IPS-18c (cell line): ENCODE results near the gene ST7.

Experiments used
- H3K4me3 ChIP-seq: 2 replicates; pipeline ENCODE4 v1.7.0; 2013; ENCODE audit warnings: low read depth, mild to moderate bottlenecking, low read length, moderate library complexity; ENCODE audit not compliant: insufficient read depth
- H3K9me3 ChIP-seq: one replicate; pipeline ENCODE4 v1.6.1; 2013; ENCODE audit warnings: mild to moderate bottlenecking, low read length, moderate library complexity; ENCODE audit not compliant: control insufficient read depth, insufficient read depth

The ST7 gene

DNA sequence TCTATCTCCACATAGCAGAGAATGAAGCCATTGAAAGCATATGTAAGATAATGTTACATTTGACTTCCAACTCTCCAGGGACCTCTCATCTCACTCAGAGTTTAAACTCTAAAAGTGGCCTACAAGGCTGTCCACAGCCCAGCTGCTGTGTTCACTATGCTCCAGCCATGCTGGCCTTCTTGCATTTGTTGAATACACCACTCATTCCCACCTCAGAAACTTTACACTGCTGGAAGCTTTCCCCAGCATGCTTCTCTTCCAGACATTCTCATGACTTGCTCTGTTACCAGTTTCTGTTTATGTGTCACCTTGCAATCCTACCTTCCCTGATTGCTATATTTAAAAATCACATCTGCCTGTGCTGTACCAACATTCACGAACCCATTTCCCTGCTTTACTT lies 202.4 kb downstream of the ST7 start:
- no peaks in the 10 kb centered on the region for H3K9me3 ChIP-seq
- H3K4me3 ChIP-seq, result no peak overlapping the region

DNA sequence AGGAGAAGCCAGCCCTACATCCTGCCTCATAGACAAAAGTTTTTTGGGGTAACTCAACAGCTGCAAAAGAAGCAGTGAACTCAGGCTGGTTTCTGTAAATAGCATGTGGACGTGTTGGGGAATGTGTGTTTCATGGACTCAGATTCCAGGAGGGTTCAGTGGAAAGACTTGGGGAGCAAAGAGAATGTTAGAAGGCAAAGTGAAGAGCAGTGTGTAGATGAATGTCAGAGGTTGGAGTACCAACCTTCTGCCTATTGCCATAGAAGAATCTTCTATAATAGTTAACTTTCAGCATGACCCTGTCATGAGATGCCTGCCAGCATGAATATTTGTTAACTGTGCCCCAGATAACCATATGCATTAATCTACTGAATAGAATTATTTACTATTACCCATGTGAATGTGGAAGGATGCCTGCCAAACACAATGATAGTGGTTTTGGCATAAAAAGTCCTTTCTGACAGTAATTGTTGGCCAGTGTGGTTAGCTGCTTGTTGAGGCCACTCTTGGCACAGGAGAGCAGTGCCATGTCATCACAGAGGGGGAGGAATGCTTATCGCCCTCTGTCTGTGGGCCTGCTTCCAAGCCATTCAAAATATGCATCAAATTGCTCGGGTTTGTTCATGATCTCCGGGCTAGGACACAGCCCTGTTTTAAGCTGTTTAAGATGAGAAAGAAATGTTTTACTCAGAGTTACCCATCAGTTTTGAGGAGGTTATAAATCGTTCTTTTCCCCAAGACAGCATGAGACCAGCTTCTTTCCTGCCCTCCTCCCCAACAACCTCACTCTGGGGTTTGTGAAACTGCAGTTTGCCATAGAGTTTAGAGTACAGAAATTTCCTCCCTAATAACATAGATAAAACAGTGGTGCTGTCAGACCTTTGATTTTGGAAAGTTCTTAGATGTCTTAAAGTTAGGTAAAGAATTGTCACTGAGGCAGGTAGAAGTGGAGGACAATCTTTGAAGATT lies 204.2 kb downstream of the ST7 start:
- Histone ChIP-seq H3K4me3 (no peak overlapping the region), H3K9me3 (no peaks in the 10 kb centered on the region)

DNA sequence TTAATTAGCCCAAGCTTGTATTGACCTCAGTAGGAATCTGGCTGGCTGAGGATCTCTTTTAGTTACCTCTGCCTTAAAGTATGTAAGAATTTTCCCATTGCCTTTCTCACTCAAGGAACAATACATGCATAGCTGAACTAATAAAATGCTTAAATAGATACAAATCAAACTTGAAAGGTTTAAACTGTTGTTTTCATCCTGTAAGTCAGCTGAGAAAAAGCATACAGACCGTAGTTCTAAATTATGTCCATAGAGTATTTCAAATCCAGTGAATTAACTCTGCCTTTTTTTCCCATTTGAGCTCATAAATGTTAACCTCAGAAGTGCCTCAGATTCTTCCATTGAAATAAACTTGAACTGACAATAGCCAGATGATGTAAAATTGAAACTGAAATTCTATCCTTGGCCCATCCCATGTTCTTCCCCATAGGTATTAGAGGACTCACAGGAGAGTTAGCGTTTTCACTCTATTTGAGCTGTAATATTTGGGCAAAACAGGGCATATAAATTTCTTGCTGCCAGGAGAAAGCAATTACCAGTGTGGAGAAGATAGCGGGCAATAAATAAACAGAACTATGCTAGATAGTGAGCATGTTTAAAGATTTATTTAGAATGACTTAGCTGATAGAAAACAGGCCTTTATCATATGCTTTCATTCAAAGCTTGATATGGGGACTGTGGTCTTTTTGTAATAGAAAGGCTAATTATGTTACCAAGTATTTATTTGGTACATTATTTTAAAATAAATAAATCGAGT lies 205.8 kb downstream of the ST7 start:
- H3K9me3 ChIP-seq, result no peaks in the 10 kb centered on the region
- H3K4me3 ChIP-seq, result no peak overlapping the region

DNA sequence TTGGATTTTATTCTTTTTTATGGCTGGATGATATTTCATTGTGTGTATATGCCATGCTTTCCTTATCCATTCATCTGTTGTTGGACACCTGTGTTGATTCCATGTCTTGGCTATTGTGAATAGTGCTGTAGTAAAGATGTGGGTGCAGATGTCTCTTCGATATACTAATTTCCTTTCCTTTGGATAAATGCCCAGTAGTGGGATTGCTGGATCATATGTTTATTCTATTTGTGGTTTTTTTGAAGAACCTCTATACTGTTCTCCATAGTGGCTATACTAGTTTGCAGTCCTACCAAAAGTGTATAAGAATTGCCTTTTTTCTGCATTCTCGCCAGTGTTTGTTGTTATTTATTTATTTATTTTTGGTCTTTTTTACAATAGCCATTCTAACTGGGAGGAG lies 209.8 kb downstream of the ST7 start:
- H3K9me3 ChIP-seq, result no peaks in the 10 kb centered on the region
- no peak overlapping the region for H3K4me3 ChIP-seq

DNA sequence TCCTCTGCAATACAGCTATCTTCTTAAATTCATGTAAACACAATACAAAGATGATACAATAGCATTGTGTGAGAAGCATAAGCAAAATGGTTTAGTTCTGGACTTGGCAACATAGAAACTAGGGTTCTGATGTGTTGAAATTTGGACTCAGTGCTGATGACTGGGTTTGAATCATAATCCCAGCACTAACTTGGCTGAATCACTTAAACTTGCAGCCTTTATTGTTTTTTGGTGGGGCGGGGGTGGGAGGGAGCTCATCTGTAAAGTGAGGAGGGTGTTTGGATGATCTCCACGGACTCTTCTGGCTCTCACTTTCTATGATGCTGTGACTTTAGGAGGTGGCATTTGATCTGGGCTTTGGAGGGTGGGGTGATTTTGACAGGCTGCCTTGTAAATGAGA lies 211.3 kb downstream of the ST7 start:
- H3K9me3 ChIP-seq, result no peaks in the 10 kb centered on the region
- no peak overlapping the region for H3K4me3 ChIP-seq

DNA sequence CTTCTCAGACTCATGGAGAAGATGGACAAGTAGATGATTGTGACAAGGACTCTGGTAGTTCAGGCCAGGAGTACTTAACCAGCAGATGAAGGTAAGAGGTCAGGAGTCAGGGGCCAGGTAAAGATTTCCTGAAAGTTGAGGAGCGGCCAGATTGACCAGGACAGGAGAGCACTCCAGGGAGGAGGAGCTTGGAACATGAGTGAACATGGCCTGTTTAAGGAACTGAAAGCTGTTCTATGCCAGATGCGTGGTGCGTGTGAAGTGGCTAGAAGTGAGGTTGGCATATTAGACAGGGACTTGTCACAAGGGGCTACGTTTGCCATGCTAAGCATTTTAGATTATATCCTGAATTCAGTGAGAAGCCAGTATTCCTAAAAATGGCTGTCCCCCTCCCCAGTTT lies 212.4 kb downstream of the ST7 start:
- H3K9me3 ChIP-seq, result no peaks in the 10 kb centered on the region
- H3K4me3 ChIP-seq, result no peak overlapping the region

DNA sequence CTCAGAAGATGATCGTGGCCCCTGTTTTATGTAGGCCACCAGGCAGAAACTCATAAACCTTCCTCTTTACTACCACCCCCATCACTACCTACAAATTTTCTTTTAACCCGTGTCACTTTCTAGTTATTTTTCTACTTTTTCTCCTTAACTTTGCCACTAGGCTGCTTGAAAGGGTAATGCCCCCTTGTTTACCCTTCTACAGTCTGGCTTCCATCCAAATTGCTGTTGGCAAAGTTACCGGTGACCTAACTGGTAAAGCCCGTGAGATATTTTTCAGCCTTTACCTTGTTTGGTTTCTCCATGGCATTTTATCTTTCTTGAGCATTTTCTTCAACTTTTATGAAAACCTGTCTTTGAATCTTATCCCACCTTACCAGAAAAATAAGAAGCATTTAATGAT lies 216.6 kb downstream of the ST7 start:
- no peak overlapping the region for H3K4me3 ChIP-seq
- no peaks in the 10 kb centered on the region for H3K9me3 ChIP-seq

DNA sequence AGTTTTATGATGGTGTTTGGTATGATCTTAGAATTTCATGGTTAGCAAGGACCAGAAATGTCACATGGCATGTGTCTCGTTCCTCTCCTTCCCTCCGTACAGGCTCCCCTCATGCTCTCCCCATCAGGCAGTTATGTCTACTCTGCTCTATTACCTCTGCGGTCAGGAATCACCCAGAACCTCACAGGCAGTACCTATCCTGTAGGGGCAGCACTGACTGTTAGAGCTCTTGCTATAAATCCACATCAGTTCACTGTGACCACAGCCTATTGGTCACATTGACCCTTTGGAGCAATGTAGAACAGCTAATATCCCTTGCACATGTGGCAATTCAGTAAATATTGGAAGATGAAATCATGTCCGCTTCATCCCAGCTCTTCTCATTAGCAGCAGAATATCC lies 217.8 kb downstream of the ST7 start:
- no peak overlapping the region for H3K4me3 ChIP-seq
- H3K9me3 ChIP-seq, result no peaks in the 10 kb centered on the region

DNA sequence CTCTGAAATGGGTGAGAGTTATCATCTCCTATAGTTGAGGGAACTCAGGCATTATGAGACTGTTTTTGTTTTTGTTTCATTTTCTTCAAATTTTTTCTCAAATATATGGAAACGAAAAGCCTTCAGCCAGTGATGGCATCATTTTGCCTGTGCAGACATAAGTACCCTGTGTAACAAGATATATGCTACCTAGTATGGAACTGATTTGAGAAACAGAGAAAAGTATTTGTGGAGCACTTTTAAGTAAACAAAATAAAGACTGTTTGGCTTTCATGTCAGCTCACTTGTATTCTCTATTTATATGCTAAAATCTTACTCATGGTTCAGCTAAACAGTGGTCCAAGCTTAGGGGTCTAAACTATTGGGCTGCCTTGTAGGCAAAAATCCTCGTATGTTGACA lies 219.0 kb downstream of the ST7 start:
- no peaks in the 10 kb centered on the region for H3K9me3 ChIP-seq
- H3K4me3 ChIP-seq, result no peak overlapping the region

DNA sequence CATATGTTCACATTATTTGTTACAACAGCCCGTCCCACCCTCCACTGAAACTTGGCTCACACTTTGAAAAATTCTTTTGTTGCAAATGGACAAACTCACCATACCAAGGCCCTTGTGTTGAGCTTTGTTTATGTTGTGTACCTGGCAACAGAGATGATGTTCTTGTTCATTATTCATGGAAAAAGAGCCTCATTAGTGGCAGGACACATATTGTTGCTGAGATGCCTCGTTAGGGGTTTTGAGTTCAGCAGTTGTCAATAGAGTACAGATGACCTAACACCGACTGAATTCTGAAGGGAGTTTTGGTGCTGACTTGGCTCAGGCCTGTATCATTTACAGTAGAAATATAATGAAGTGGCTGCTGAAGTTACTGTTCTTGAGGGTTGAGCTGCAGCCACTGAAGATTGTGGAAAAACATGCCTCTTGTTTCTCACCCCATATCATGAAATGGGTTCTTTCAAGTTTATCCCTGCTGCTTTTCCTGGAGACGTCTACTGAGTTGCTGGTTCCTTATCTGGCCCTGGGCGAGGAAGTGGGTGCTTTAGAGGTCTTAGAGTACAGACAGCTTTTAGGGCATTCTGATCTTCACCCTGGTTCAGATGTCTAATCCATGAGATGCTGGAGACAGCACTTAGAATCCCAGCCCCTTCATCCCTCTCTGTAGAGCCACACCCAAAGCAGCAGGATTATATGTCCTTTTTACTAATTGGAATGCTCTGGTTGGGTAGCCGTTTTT lies 219.9 kb downstream of the ST7 start:
- no peak overlapping the region for H3K4me3 ChIP-seq
- H3K9me3 ChIP-seq, result no peaks in the 10 kb centered on the region

DNA sequence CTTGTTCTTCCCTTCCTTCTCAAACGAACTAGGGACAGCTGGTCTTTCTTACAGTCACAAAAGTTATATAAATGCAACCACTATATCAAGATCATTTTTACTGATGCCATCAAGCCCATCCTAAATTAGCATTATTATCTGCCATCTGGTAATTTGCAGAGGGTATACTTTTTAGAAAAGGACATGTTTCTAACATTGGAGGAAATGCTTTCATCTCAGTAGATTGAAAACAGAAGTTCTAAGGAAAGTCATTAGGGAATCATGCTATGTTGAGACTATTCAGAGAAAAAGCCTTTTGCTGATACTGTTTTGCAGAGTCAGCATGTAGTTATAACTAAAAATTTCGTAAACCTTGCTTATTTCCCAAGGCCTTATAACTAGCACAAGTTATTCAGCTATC lies 222.9 kb downstream of the ST7 start:
- no peak overlapping the region for H3K4me3 ChIP-seq
- no peaks in the 10 kb centered on the region for H3K9me3 ChIP-seq

DNA sequence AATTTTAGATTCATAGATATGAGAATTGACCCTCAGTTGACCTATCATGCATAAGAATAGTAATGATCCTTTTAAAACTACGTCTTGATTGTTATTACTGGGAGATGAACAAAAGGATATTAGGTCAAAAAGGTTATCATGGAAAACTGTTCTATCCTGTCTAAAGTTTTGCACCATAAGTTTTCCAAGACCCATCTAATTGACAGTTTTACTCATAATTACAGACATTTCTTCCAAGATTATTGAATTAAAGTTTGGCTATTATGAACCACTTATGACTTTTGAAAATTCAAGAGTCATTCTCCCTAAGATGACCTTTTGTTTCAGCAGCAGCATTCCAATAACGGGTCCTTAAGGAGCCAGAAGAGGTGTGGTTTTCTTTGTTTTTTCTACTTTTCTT lies 225.3 kb downstream of the ST7 start:
- Histone ChIP-seq H3K9me3 (no peaks in the 10 kb centered on the region), H3K4me3 (no peak overlapping the region)

DNA sequence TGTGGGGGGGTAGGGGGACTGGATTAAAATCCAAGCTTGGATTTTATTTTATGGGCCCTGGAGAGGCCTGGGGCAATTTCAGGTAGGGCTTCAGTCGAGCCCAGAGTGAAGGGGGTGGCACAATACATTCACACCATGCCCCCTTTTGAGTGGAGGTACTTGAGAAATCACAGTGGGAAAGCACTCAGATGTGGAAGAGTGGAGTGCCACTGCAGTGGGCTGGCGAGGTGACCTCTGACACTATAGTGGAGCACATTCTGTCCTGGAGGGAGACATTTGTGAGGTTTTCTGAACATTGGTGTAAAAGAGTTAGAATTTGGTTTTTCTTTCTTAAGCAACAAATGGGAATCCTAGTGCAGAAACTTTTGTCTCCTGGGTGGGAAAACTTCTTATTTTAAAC lies 226.4 kb downstream of the ST7 start:
- Histone ChIP-seq H3K4me3 (no peak overlapping the region), H3K9me3 (no peaks in the 10 kb centered on the region)

DNA sequence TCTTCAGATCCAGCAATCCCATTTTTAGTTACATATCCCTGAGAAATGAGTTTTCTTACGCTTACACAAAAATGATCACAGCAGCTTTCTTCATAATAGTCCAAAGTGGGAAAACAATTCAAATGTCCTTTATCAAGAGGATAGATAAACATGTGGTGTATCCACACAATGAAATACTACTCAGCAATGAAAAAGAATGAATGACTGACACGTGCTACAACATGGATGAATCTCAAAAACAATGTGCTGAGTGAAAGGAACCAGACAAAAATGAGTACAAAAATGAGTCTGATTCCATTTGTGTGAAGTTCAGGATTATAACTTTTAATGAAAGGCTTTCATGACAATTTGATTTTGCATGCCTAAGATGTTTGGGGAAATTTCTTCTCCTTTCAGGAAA lies 230.4 kb downstream of the ST7 start:
- no peaks in the 10 kb centered on the region for H3K9me3 ChIP-seq

DNA sequence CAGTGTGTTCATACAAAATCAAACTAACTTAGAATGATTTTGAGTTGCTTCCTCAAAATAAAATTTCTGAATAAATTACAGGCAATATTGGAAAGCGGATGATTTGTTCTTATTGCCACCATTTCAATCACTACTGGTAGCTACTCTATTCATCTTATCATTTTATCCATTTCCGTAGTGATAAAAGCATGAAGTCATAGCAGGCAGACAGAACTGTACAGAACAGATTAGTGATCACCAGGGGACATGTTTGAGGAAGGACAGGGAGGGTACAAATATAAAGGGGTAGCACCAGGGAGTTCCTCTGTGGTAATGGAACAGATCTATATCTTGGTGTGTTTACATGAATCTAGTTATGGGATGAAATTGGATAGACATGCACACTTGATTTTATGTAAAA lies 231.1 kb downstream of the ST7 start:
- no peaks in the 10 kb centered on the region for H3K9me3 ChIP-seq

More for the DNA sequence above, 230.4 kb downstream of the ST7 start:
- H3K4me3 ChIP-seq, result no peak overlapping the region

DNA sequence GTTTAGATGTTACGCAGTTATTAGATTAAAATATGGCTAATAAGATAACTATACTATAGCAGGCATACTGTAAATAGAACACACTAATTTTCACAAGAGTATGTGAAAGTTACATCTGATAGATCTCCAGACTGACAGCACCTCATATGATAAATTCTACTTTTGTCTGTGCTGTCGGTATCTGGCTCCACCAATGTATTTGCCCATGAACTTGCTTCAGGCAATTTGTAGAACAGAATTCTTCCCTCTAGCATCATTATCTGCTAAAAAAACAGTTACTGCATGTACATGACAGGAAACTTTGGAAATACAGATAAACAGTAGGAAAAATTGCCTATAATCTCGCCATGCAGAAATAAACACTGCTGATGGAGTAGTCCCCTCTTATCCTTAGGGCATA lies 231.8 kb downstream of the ST7 start:
- Histone ChIP-seq H3K9me3 (no peaks in the 10 kb centered on the region), H3K4me3 (no peak overlapping the region)

More for the DNA sequence above, 231.1 kb downstream of the ST7 start:
- no peak overlapping the region for H3K4me3 ChIP-seq

DNA sequence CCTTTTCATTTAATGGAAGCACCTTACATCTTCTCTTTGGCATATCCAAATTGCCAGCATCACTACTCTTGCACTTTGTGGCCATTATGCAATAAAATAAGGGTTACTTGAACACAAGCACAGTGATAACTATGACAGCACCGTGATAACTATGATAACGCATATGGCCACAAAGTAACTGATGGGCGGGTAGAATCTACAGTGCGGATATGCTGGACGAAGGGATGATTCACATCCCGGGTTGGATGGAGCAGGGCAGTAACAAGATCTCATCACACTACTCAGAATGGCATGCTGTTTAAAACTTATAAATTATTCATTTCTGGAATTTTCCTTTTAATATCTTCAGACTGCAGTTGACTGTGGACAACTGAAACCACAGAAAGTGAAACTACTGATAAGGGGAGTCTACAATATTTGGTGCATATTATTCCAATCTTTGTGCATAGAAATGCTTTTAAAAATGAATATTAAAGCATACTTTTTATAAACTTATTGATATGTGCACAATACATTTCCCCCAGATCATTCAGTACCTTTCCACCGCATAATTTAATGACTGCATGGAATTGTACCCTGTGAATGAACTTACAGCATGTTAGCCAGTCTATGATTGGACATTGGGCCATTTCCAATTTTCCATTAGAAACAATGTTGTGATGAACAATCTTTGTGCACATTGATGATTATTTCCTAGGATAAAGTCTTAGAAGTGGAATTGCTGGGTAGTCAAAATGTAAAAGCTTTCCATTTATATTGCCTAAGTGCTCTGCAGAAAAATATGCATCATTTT lies 233.1 kb downstream of the ST7 start:
- Histone ChIP-seq H3K4me3 (no peak overlapping the region), H3K9me3 (no peaks in the 10 kb centered on the region)
